ENCODE results near the gene MYO3B.

- TF ChIP-seq YY1 (IDR thresholded peaks at IDR 0.05; ENCODE audit: low read depth), result no peak
- no peak for TF ChIP-seq POLR2AphosphoS5 (IDR thresholded peaks at IDR 0.05; ENCODE audit: low read depth, low read length)
- no peak for TF ChIP-seq REST (IDR thresholded peaks at IDR 0.05; ENCODE audit: low read depth, low read length)
- no peak for TF ChIP-seq CHD2 (IDR thresholded peaks at IDR 0.05; ENCODE audit: low read length, partially characterized antibody)
These were observed 37.4 kb upstream of the MYO3B start for GRCh38 chr2:170140561-170140960.

All from SK-N-SH (cell line).